GM13976 (cell line): ENCODE measurements around the gene NAP1L1.

Source experiments
- DNase-seq: peaks from one replicate; pipeline ENCODE4 v3.0.0; 2012; ENCODE audit warnings: low spot score
- in situ Hi-C: fragments of 300-500 bp; cut with MboI; formaldehyde crosslinking; loops from one replicate; pipeline ENCODE4 v1.12.0; 2022; ENCODE audit warnings: low sequenced_read_pairs, mixed read lengths, inconsistent platforms; ENCODE audit not compliant: unreplicated experiment
- TF ChIP-seq, protein P1 (sequence below): IDR thresholded peaks from 2 replicates; pipeline ENCODE4 v1.5.1; 2012; ENCODE audit warnings: borderline replicate concordance, mild to moderate bottlenecking; ENCODE audit not compliant: insufficient read depth; ENCODE audit errors: extremely low read depth, missing control alignments, control extremely low read depth

The NAP1L1 gene

DNA sequence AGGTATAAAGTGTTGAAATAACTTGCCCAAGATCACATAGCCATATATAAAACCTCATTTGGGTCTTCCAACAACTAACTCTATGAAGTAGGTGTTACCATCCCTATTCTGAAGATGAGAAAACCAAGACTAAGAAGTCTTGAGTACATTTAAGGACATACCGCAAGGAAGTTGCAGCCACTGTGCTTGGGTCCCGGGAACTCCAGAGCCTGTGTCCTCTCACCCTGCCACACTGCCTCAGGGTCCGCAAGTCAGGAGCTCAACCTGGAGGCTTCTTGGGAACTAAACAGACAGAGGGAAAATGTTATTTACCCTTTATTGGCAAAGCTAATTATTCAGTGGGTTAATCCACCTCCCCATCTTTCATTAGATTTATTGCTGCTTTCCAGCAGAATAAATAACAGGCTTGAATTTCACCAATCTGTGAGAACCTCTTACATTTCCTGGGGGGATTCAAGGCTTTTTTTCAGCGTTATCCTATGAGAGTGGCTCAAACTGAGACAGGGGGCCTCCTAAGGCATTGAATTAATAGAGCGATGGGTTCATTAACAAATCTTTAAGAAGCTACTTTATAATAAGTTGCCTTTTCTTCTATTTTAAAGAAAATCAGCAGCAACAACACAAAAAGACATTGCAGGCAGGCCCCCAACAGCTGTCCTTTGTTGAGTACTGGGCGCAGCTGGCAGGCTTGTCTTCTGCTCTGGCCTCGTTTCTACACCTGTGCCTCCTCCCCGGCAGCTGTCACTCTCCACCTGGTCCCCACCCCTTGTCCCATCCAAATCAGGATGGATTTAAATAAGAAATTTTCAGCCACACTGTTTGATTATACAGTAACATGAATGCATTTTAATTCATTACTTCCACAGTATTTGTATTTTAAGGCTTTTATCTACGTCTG is 78.2 kb downstream of the NAP1L1 start:
- in situ Hi-C loops, result no loop called here
- TF ChIP-seq, protein P1, sequence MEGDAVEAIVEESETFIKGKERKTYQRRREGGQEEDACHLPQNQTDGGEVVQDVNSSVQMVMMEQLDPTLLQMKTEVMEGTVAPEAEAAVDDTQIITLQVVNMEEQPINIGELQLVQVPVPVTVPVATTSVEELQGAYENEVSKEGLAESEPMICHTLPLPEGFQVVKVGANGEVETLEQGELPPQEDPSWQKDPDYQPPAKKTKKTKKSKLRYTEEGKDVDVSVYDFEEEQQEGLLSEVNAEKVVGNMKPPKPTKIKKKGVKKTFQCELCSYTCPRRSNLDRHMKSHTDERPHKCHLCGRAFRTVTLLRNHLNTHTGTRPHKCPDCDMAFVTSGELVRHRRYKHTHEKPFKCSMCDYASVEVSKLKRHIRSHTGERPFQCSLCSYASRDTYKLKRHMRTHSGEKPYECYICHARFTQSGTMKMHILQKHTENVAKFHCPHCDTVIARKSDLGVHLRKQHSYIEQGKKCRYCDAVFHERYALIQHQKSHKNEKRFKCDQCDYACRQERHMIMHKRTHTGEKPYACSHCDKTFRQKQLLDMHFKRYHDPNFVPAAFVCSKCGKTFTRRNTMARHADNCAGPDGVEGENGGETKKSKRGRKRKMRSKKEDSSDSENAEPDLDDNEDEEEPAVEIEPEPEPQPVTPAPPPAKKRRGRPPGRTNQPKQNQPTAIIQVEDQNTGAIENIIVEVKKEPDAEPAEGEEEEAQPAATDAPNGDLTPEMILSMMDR, result no peak
- DNase-seq, result no peak

DNA sequence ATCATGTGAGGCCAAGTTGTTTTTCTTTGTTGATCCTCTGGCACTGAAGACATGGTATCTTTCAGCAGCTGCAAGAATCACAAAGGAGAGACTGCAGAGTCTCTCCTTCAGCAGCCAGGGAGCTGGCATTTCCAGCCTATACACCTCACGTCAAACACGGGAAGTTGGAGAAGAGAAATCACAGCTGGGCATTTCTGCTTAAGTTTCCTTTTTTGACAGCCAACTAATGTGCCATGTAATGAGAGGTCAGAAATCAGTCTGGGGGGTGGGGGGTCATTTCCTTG is 81.2 kb downstream of the NAP1L1 start:
- in situ Hi-C loops, result no loop called here
- TF ChIP-seq, protein P1, result no peak

DNA sequence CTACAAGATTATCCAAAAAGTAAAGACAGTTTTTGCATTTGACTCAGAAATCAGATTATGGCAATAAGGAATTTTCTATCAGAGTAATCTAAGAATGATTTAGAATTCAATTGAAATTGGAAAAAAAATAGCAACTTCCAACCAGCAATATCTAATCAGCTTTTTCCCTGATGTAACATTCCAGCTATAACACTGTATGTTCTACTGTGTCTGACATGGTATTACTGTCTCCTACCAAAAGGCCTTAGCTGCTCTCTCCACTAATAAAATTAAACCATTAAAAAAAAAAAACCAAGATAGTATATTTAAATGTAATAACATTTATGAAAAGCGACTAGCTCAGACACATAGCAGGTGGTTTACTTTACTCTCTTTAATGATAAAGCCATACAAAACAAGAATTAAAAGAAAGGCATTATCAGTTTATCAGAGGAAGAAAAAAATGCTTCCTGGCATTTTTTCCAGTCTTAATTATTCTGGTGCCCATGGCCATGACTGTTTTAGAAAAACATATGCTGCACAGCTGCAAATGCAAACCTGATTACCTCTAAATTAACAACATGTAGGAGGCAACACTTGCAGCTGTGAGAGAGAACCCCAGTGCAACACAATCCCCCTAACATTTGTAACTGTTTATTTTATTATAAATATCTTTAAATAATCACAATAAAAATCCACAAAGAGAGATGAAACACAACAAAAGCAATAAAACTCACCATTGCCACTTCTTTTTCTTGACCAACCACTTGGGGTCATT is 81.7 kb downstream of the NAP1L1 start:
- in situ Hi-C loops, result no loop called here

More for the DNA sequence above, 81.2 kb downstream of the NAP1L1 start:
- DNase-seq, result no peak

DNA sequence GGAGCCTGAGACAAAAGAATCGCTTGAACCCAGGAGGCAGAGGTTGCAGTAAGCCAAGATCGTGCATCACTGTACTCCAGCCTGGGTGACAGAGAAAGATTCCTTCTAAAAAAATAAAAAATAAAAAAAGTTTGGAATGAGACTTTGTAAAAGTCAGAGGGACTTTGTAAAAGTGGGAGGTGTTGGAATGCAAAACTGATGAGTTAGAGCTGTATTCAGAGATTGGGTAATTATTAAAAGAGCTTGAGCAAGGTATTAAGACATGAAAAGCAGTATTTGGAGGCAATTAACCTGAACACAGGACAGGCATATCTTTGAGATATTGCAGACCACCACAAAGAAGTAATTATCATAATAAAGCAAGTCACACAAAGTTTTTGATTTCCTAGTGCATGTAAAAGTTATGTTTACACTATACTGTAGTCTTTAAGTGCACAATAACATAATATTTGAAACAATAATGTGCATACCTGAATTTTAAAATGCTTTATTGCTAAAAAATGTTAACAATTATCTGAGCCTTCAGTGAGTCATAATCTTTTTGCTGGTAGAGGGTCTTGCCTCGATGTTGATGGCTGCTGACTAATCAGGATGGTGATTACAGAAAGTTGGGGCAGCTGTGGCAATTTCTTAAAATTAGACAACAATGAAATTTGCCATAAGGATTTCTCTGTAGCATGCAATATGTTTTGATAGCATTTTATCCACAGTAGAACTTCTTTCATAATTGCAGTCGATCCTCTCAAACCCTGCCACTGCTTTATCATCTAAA is 86.0 kb downstream of the NAP1L1 start:
- in situ Hi-C loops, result no loop called here
- DNase-seq, result no peak
- TF ChIP-seq, protein P1, result no peak

More for the DNA sequence above, 81.7 kb downstream of the NAP1L1 start:
- TF ChIP-seq, protein P1, result no peak
- DNase-seq, result no peak

DNA sequence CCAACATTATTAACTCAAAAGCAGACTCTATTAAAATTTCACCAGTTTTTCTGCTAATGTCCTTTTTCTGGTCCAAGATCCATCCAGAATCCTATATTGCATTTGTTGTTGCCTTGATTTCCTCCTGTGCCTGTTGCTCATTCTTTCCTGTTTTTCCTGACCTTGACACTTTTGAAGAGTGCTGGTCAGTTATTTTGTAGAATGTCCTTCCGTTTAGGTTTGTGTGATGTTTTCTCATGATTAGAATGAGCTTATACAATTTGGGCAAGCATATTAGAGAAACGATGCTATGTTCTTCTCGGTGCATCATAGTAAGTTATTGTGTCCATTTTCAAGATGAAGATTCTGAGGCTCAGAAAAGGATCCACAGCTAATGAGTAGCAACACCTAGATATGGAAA is 86.8 kb downstream of the NAP1L1 start:
- TF ChIP-seq, protein P1, result no peak
- in situ Hi-C loops, result no loop called here
- DNase-seq, result no peak

DNA sequence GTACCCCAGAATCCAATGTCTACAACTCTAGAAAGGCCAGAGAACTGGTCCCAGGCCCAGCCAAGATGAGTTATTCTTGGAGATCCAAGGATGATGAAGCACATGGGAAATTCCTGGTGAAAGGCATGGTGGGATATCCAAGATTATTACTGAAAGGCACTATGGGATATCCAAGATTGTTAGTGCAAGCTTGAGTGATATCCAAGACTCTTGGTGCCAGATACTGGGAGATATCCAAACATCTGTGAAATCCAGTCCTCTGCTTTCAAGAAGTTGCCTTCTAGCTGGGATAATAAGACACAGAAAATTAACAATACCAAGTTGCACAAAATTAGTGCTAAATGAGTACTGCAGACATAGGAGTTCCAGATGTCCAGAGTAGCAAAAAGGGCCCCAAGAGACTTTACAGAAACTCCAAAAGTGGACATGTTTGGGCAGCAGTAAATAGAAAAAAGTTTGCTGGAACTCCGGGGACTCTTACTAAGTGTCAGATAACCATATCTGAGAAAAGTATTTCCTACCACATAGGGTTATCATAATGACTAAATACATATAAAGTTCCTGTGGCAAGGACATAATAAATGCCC is 87.5 kb downstream of the NAP1L1 start:
- DNase-seq, result no peak
- TF ChIP-seq, protein P1, result no peak
- in situ Hi-C loops, result no loop called here
